Keratinocyte (primary cell): ENCODE measurements around the gene ARHGAP45.

Experiments used
- EZH2 ChIP-seq: IDR thresholded peaks from one replicate; pipeline ENCODE4 v1.6.1; 2012; ENCODE audit warnings: inconsistent platforms, mild to moderate bottlenecking, low read length, moderate library complexity
- TF ChIP-seq, protein P1 (sequence below), 3 experiments: IDR thresholded peaks in 1 of 3; conservative IDR thresholded peaks in 1 of 3; optimal IDR thresholded peaks in 1 of 3; 2 replicates in 2 of 3; 3 replicates in 1 of 3; pipeline versions ENCODE3 to v1.5.1; 2011; ENCODE audit warnings: low read length in 3 of 3, mild to moderate bottlenecking in 3 of 3, moderate library complexity in 2 of 3, control low read depth in 1 of 3, inconsistent platforms in 1 of 3; ENCODE audit not compliant: insufficient read depth in 2 of 3; ENCODE audit errors: extremely low read depth in 1 of 3

DNA sequence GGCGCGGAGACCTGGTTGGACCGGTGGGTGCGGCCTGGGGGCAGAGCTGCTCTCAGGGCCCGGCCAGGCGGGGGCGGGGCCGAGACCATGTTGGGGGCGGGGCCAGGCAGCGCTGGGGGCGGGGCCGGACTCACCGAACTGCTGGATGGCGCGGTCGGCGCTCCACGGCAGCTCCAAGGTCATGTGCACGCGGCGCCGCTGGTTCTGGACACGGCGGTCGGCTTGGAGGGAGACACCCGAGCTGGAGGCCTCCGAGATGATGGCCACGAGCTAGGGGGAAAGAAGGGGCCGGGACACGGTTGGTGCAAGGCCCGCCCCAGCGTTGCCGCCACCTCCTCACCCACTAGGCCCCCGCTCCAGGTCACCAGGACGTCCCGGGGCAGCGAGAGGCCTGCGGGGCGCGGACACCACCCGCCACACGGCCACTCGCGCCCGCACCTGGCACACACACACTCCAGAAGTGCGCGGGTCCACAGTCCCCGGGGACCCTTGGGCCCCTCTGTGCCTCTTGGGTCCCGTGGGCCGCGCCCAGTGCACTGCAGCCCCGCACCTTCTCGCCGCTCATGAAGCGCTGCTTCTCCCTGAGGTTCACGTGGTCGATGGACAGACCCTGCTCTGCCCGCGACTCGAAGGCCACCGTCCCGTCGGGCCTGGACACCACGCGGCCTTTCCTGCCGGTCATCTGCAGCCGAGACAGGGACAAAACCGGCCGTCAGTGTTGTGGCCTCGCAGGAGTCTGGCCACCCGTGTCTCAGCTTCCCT lies 45.5 kb downstream of the ARHGAP45 start:
- TF ChIP-seq, protein P1, sequence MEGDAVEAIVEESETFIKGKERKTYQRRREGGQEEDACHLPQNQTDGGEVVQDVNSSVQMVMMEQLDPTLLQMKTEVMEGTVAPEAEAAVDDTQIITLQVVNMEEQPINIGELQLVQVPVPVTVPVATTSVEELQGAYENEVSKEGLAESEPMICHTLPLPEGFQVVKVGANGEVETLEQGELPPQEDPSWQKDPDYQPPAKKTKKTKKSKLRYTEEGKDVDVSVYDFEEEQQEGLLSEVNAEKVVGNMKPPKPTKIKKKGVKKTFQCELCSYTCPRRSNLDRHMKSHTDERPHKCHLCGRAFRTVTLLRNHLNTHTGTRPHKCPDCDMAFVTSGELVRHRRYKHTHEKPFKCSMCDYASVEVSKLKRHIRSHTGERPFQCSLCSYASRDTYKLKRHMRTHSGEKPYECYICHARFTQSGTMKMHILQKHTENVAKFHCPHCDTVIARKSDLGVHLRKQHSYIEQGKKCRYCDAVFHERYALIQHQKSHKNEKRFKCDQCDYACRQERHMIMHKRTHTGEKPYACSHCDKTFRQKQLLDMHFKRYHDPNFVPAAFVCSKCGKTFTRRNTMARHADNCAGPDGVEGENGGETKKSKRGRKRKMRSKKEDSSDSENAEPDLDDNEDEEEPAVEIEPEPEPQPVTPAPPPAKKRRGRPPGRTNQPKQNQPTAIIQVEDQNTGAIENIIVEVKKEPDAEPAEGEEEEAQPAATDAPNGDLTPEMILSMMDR (optimal IDR thresholded peaks at IDR 0.05 in 1 of 3, IDR thresholded peaks at IDR 0.05 in 1 of 3, conservative IDR thresholded peaks at IDR 0.05 in 1 of 3; ENCODE audit: extremely low read depth in 1 of 3, insufficient read depth in 2 of 3, low read length in 3 of 3): no peak
- TF ChIP-seq EZH2: no peak
